ENCODE data around the gene RAD51B.

DNA sequence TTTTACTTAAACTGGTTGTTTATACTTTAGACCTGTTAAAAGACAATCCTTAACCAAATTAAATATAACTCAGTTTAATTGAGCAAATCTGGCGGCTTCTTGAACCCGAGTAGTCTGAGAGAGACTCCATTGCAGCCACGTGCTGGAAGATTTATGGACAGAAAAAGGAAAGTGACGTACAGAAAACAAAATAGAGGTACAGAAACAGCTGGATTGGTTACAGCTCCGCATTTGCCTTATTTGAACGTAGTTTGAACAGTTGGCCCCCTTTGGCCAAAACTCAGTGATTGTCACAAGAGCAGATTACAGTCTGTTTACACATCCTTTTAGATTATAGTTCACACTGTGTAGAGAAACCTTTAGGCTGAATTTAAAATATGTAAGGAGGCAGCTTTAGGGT lies 155.9 kb downstream of the RAD51B start:
- TF ChIP-seq, protein P1, sequence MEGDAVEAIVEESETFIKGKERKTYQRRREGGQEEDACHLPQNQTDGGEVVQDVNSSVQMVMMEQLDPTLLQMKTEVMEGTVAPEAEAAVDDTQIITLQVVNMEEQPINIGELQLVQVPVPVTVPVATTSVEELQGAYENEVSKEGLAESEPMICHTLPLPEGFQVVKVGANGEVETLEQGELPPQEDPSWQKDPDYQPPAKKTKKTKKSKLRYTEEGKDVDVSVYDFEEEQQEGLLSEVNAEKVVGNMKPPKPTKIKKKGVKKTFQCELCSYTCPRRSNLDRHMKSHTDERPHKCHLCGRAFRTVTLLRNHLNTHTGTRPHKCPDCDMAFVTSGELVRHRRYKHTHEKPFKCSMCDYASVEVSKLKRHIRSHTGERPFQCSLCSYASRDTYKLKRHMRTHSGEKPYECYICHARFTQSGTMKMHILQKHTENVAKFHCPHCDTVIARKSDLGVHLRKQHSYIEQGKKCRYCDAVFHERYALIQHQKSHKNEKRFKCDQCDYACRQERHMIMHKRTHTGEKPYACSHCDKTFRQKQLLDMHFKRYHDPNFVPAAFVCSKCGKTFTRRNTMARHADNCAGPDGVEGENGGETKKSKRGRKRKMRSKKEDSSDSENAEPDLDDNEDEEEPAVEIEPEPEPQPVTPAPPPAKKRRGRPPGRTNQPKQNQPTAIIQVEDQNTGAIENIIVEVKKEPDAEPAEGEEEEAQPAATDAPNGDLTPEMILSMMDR (IDR thresholded peaks at IDR 0.05) = no peak
- TF ChIP-seq POLR2A (IDR thresholded peaks at IDR 0.05) = no peak
